Neuronal stem cell (in vitro differentiated cells): ENCODE results near the gene EXT2.

Experiments
- DNase-seq: peaks from one replicate; pipeline ENCODE4 v3.0.0-alpha.2; 2013; ENCODE audit warnings: low spot score
- H2AFZ ChIP-seq: one replicate; pipeline ENCODE4 v1.6.1; 2013; ENCODE audit warnings: mild to moderate bottlenecking, low read length, inconsistent platforms
- H2AK5ac ChIP-seq: 2 replicates; pipeline ENCODE4 v1.6.1; 2013; ENCODE audit warnings: low read depth, mild to moderate bottlenecking, inconsistent platforms, low read length, moderate library complexity, mixed read lengths
- H2BK120ac ChIP-seq: 2 replicates; pipeline ENCODE4 v1.6.1; 2013; ENCODE audit warnings: low read depth, mild to moderate bottlenecking, inconsistent platforms, low read length, moderate library complexity, mixed read lengths
- H2BK12ac ChIP-seq: one replicate; pipeline ENCODE4 v1.6.1; 2013; ENCODE audit warnings: low read length, inconsistent platforms
- H2BK15ac ChIP-seq: 2 replicates; pipeline ENCODE4 v1.6.1; 2013; ENCODE audit warnings: mild to moderate bottlenecking, low read length, inconsistent platforms, mixed read lengths
- H2BK5ac ChIP-seq: one replicate; pipeline ENCODE4 v1.6.1; 2013; ENCODE audit warnings: inconsistent platforms, mild to moderate bottlenecking, low read length, moderate library complexity
- H3K14ac ChIP-seq: one replicate; pipeline ENCODE4 v1.6.1; 2013; ENCODE audit warnings: low read length, inconsistent platforms
- H3K18ac ChIP-seq: 2 replicates; pipeline ENCODE4 v1.6.1; 2013; ENCODE audit warnings: low read length, inconsistent platforms
- H3K23ac ChIP-seq: 2 replicates; pipeline ENCODE4 v1.6.1; 2013; ENCODE audit warnings: low read depth, mild to moderate bottlenecking, mixed read lengths, low read length, inconsistent platforms; ENCODE audit not compliant: poor library complexity
- H3K27ac ChIP-seq: replicated peaks from 3 replicates; pipeline ENCODE4 v1.5.1; 2013; ENCODE audit warnings: low read length, inconsistent platforms
- H3K27me3 ChIP-seq, 3 experiments: 2 replicates each; pipeline ENCODE4 v1.6.1; 2013; ENCODE audit warnings: low read length in 3 of 3, mild to moderate bottlenecking in 2 of 3, inconsistent platforms in 1 of 3, low read depth in 1 of 3, mixed read lengths in 1 of 3, moderate library complexity in 1 of 3; ENCODE audit not compliant: control insufficient read depth in 3 of 3, insufficient read depth in 3 of 3
- H3K36me3 ChIP-seq, 2 donors: replicated peaks in 1 of 2; 2 replicates each; pipeline ENCODE4 v1.6.1; 2013; ENCODE audit warnings: low read length in 2 of 2; ENCODE audit not compliant: control insufficient read depth in 2 of 2, insufficient read depth in 2 of 2
- H3K4ac ChIP-seq: 2 replicates; pipeline ENCODE4 v1.6.1; 2013; ENCODE audit warnings: inconsistent platforms, mild to moderate bottlenecking, low read length, moderate library complexity
- H3K4me1 ChIP-seq, 2 donors: 1 replicate in 1 of 2; 2 replicates in 1 of 2; pipeline ENCODE4 v1.6.1; 2013; ENCODE audit warnings: low read length in 2 of 2, low read depth in 1 of 2; ENCODE audit not compliant: control insufficient read depth in 2 of 2, insufficient read depth in 1 of 2
- H3K4me2 ChIP-seq: one replicate; pipeline ENCODE4 v1.6.1; 2013; ENCODE audit warnings: mild to moderate bottlenecking, low read length, inconsistent platforms; ENCODE audit not compliant: insufficient read depth, poor library complexity, severe bottlenecking
- H3K4me3 ChIP-seq, 2 donors: 2 replicates each; pipeline ENCODE4 v1.5.1; 2013; ENCODE audit warnings: low read length in 2 of 2, mild to moderate bottlenecking in 2 of 2, inconsistent platforms in 1 of 2, moderate library complexity in 1 of 2
- H3K79me1 ChIP-seq: one replicate; pipeline ENCODE4 v1.6.1; 2013; ENCODE audit warnings: low read depth, mild to moderate bottlenecking, inconsistent platforms, low read length, moderate library complexity
- H3K9ac ChIP-seq: one replicate; pipeline ENCODE4 v1.6.1; 2013; ENCODE audit warnings: mild to moderate bottlenecking, low read depth, low read length, inconsistent platforms; ENCODE audit not compliant: poor library complexity
- H3K9me3 ChIP-seq, 2 donors: replicated peaks in 1 of 2; 2 replicates each; pipeline versions ENCODE3 to v1.6.1; 2013; ENCODE audit warnings: low read length in 2 of 2, mild to moderate bottlenecking in 2 of 2, inconsistent platforms in 1 of 2, low read depth in 1 of 2, mixed read lengths in 1 of 2, moderate library complexity in 1 of 2; ENCODE audit not compliant: control insufficient read depth in 2 of 2, insufficient read depth in 1 of 2
- H4K8ac ChIP-seq: one replicate; pipeline ENCODE4 v1.6.1; 2013; ENCODE audit warnings: low read depth, mild to moderate bottlenecking, inconsistent platforms, low read length, moderate library complexity
- H4K91ac ChIP-seq: one replicate; pipeline ENCODE4 v1.6.1; 2013; ENCODE audit warnings: low read length, low read depth, mild to moderate bottlenecking, inconsistent platforms; ENCODE audit not compliant: poor library complexity
- WGBS, 2 donors: extraction: QIAGEN DNeasy Blood & Tissue Kit; methylation state at CpG; one replicate each; pipeline ENCODE4 v1.1.7; 2013; ENCODE audit warnings: missing lambda C conversion rate in 2 of 2, mixed read lengths in 1 of 2; ENCODE audit not compliant: insufficient read length in 2 of 2, insufficient replicate concordance in 1 of 2; ENCODE audit errors: extremely low coverage in 2 of 2; 5-methylcytosine and 5-hydroxymethylcytosine counted together

The EXT2 gene

DNA sequence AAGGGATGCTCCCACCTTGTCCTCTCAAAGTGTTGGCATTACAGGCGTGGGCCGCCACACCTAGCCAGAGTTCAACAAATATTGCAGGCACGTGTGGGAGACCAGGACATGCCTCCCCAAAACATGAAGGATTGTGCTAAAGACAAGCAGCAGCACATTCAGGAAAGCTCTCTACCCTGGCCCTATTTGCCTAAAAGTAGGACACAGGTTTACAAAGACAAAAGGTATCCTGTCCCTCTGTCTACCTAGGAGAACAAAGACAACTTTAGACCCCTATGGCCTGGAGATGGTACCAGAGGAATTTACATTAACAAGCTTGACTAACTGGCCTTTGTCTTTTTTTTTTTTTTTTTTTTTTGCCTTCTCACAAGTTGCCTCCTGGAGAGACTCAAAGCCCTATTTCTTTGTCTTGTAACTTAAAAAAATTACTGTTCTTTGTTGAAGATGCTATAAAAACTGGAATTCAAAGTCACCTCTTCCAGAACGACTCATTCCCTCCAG is 30.3 kb upstream of the EXT2 start:
- H3K27me3 ChIP-seq = peaks cover 0 to 72% (median 0%) of the 10 kb centered on the region in 3 experiments
- H3K18ac ChIP-seq = no peak overlapping the region
- no peak overlapping the region for H2BK120ac ChIP-seq
- H3K14ac ChIP-seq = no peak overlapping the region
- no peak overlapping the region for H3K27ac ChIP-seq
- peak; percentile 9 for DNase-seq
- H3K4me2 ChIP-seq = no peak overlapping the region
- H3K36me3 ChIP-seq = no peaks in the 10 kb centered on the region
- H2AFZ ChIP-seq = no peak overlapping the region
- H3K9me3 ChIP-seq = no peaks in the 10 kb centered on the region
- no peak overlapping the region for H3K23ac ChIP-seq
- no peak overlapping the region for H2BK5ac ChIP-seq
- WGBS, 2 donors = no CpG with 5 or more reads among the region's 4 CpGs
- no peak overlapping the region for H3K9ac ChIP-seq
- H3K4me3 ChIP-seq = no peak overlapping the region
- no peaks in the 10 kb centered on the region for H3K79me1 ChIP-seq
- H2BK12ac ChIP-seq = no peak overlapping the region
- no peak overlapping the region for H4K8ac ChIP-seq
- H2BK15ac ChIP-seq = no peak overlapping the region
- H3K4ac ChIP-seq = no peak overlapping the region
- no peak overlapping the region for H2AK5ac ChIP-seq
- no peak overlapping the region for H4K91ac ChIP-seq
- peaks cover 0 to 10% of the 10 kb centered on the region in 2 donors for H3K4me1 ChIP-seq

- H4K91ac ChIP-seq = no peak within 1 kb of the TSS
- peak within 1 kb of the TSS; percentile 88 for H3K9ac ChIP-seq
- peaks cover 0 to 65% (median 0%) of the 10 kb centered on the region in 3 experiments for H3K27me3 ChIP-seq
- H3K23ac ChIP-seq = peak within 1 kb of the TSS; percentile 90
- peak within 1 kb of the TSS; percentile 96 for H2BK15ac ChIP-seq
- H3K4ac ChIP-seq = no peak within 1 kb of the TSS
- H3K27ac ChIP-seq = peak within 1 kb of the TSS; percentile 63
- H3K36me3 ChIP-seq = no peaks in the 10 kb centered on the region
- no CpG with 5 or more reads among the region's 70 CpGs for WGBS, 2 donors
- H2BK12ac ChIP-seq = no peak within 1 kb of the TSS
- peak within 1 kb of the TSS in 1 of 2 donors; percentile 80 for H3K4me3 ChIP-seq
- H3K9me3 ChIP-seq = no peaks in the 10 kb centered on the region
- peak within 1 kb of the TSS; percentile 49 for H2BK5ac ChIP-seq
- H4K8ac ChIP-seq = no peak within 1 kb of the TSS
- H3K4me2 ChIP-seq = peak within 1 kb of the TSS; percentile 65
- no peaks in the 10 kb centered on the region for H3K79me1 ChIP-seq
- peak within 1 kb of the TSS; percentile 73 for H2AK5ac ChIP-seq
- H3K18ac ChIP-seq = peak within 1 kb of the TSS; percentile 98
- H2BK120ac ChIP-seq = no peak within 1 kb of the TSS
- DNase-seq = peak; percentile 69
- peaks cover 0 to 10% of the 10 kb centered on the region in 2 donors for H3K4me1 ChIP-seq
- peak within 1 kb of the TSS; percentile 68 for H2AFZ ChIP-seq
- H3K14ac ChIP-seq = peak within 1 kb of the TSS; percentile 17
These were observed 29.4 kb upstream of the EXT2 start, which contains the start of gene ACCS for GRCh38 chr11:44065841-44066731. TSS of gene ACCS (plus strand) at chr11:44066270. CDS start at chr11:44067628, 1,358 bp downstream.

DNA sequence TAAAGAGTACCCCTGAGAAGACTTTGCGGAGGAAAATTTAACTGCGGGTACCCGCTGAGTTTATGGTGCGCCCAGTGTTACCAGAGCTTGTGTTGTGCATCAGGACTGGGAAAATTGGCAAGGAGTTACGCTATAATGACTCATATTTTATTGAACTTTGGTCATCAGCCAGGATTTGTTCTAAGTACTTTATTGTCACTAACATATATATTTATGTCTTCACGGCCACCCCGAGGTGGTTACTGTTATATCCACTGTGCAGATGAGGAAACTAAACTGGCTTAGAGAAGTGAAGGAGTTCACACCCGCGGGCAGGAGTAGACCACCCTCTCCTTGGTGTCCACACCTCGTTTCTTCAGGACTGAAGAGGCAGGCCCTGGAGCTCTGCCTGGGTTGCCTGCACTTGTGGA is 28.7 kb upstream of the EXT2 start:
- peak overlapping the region in 1 of 2 donors; percentile 80 for H3K4me3 ChIP-seq
- H2AFZ ChIP-seq = peak overlapping the region; percentile 68
- H4K8ac ChIP-seq = no peak overlapping the region
- H2BK120ac ChIP-seq = no peak overlapping the region
- no peak for DNase-seq
- no CpG with 5 or more reads among the region's 10 CpGs for WGBS, 2 donors
- H3K4me2 ChIP-seq = peak overlapping the region; percentile 65
- peak overlapping the region; percentile 98 for H3K18ac ChIP-seq
- H3K9ac ChIP-seq = no peak overlapping the region
- peak overlapping the region; percentile 49 for H2BK5ac ChIP-seq
- no peak overlapping the region for H3K4ac ChIP-seq
- H3K9me3 ChIP-seq = no peaks in the 10 kb centered on the region
- H3K79me1 ChIP-seq = no peaks in the 10 kb centered on the region
- H3K36me3 ChIP-seq = no peaks in the 10 kb centered on the region
- H3K23ac ChIP-seq = no peak overlapping the region
- no peak overlapping the region for H2BK12ac ChIP-seq
- no peak overlapping the region for H3K14ac ChIP-seq
- no peak overlapping the region for H3K27ac ChIP-seq
- H4K91ac ChIP-seq = no peak overlapping the region
- peaks cover 0 to 59% (median 0%) of the 10 kb centered on the region in 3 experiments for H3K27me3 ChIP-seq
- peaks cover 0 to 10% of the 10 kb centered on the region in 2 donors for H3K4me1 ChIP-seq
- H2AK5ac ChIP-seq = no peak overlapping the region
- H2BK15ac ChIP-seq = no peak overlapping the region

DNA sequence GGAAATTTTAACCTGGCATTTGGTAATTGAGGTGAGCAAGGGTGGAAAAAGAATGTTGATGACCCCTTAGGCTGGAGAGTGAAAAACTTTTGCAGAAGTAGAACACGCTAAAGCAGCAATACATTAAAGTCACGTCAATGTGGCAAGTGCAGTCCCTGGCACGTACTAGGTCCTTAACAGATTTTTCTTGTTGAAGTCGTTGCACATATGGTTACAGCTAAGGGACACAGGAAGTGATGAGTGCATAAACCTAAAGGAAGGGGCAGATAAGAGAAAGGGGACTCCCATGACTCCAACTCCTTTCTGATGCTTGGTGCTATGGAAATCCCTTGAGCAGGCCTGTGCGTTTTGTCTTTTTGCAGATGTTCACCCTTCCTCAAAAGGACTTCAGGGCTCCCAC is 28.2 kb upstream of the EXT2 start:
- Histone ChIP-seq H3K4me3 (no peak overlapping the region), H2AK5ac (no peak overlapping the region), H2BK120ac (no peak overlapping the region), H3K4me2 (no peak overlapping the region), H3K36me3 (no peaks in the 10 kb centered on the region), H4K91ac (no peak overlapping the region), H3K18ac (no peak overlapping the region), H2AFZ (no peak overlapping the region), H3K9me3 (no peaks in the 10 kb centered on the region), H2BK15ac (no peak overlapping the region), H3K79me1 (no peaks in the 10 kb centered on the region), H3K27me3 (peaks cover 0 to 55% (median 0%) of the 10 kb centered on the region in 3 experiments), H2BK5ac (no peak overlapping the region), H3K23ac (no peak overlapping the region), H4K8ac (no peak overlapping the region), H3K4ac (no peak overlapping the region), H2BK12ac (no peak overlapping the region), H3K9ac (no peak overlapping the region), H3K14ac (no peak overlapping the region), H3K4me1 (peaks cover 0 to 10% of the 10 kb centered on the region in 2 donors), H3K27ac (no peak overlapping the region)
- WGBS, 2 donors = no CpG with 5 or more reads among the region's 5 CpGs
- no peak for DNase-seq
